A673 (cell line): Measurements from ENCODE around the gene TSPAN15. TPM values are rescaled to one million over a fixed set of nuclear protein-coding genes. Genes with fewer than 3 reads are reported as not detected.

Source experiments
- BruUV-seq: library from RNA; stranded (reverse); fragments of 400-500 nt; replicated peaks from 2 replicates; lab custom pipeline; 2021; lab: Mats Ljungman, UMichigan
- CTCF ChIA-PET: fragments of 300-600 bp; sonication (Branson Sonifier 250); formaldehyde crosslinking; loops from one replicate; lab custom pipeline; 2022; ENCODE audit warnings: antibody characterized with exemption; lab: Charles Lee
- POLR2A ChIA-PET: fragments of 300-600 bp; sonication (Branson Sonifier 250); formaldehyde crosslinking; loops from one replicate; lab custom pipeline; 2022; ENCODE audit warnings: antibody characterized with exemption; ENCODE audit not compliant: low non-redundant PET; lab: Charles Lee
- DNase-seq: peaks from one replicate; pipeline ENCODE4 v3.0.0-alpha.2; 2015; ENCODE audit warnings: low spot score
- H3K27ac ChIP-seq: fragments of 200-600 bp; sonication (generic); 2 replicates; pipeline ENCODE4 v1.5.1; 2016; ENCODE audit warnings: mixed run types, low read depth, mild to moderate bottlenecking, mixed read lengths, antibody characterized with exemption, low read length; ENCODE audit not compliant: poor library complexity, severe bottlenecking
- H3K27me3 ChIP-seq: fragments of 200-600 bp; sonication (generic); replicated peaks from 2 replicates; pipeline ENCODE4 v1.6.1; 2017; ENCODE audit warnings: mixed run types, low read depth, mild to moderate bottlenecking, mixed read lengths, antibody characterized with exemption, low read length; ENCODE audit not compliant: insufficient read depth, poor library complexity
- H3K36me3 ChIP-seq: fragments of 200-600 bp; sonication (generic); 2 replicates; pipeline ENCODE4 v1.6.1; 2016; ENCODE audit warnings: mixed run types, mild to moderate bottlenecking, mixed read lengths, antibody characterized with exemption, low read length; ENCODE audit not compliant: insufficient read depth, poor library complexity, severe bottlenecking
- H3K4me1 ChIP-seq: fragments of 200-600 bp; sonication (generic); 2 replicates; pipeline ENCODE4 v1.6.1; 2017; ENCODE audit warnings: mixed run types, mild to moderate bottlenecking, mixed read lengths, antibody characterized with exemption, low read length; ENCODE audit not compliant: insufficient read depth, poor library complexity, severe bottlenecking
- H3K4me3 ChIP-seq: fragments of 200-600 bp; sonication (generic); 2 replicates; pipeline ENCODE4 v1.5.1; 2016; ENCODE audit warnings: low read depth, mixed run types, mild to moderate bottlenecking, mixed read lengths, low read length; ENCODE audit not compliant: poor library complexity, severe bottlenecking
- H3K9me3 ChIP-seq: fragments of 200-600 bp; sonication (generic); 2 replicates; pipeline ENCODE4 v1.6.1; 2016; ENCODE audit warnings: mixed run types, low read depth, mild to moderate bottlenecking, mixed read lengths, antibody characterized with exemption, low read length; ENCODE audit not compliant: poor library complexity, severe bottlenecking
- CTCF ChIP-seq: fragments of 300-800, 200-600 bp; sonication (generic); conservative IDR thresholded peaks from 2 replicates; pipeline ENCODE4 v1.5.1; 2017; ENCODE audit warnings: low read depth, mild to moderate bottlenecking, antibody characterized with exemption, low read length, moderate library complexity, mixed read lengths
- EZH2 ChIP-seq: fragments of 200-600 bp; sonication (generic); IDR thresholded peaks from 2 replicates; pipeline ENCODE4 v1.6.1; 2017; ENCODE audit warnings: borderline replicate concordance, low read depth, mild to moderate bottlenecking, mixed read lengths, antibody characterized with exemption, low read length; ENCODE audit not compliant: poor library complexity, severe bottlenecking
- intact Hi-C: fragments of 100-400 bp; cut with micrococcal nuclease; formaldehyde crosslinking; loops from one replicate; pipeline ENCODE4 v1.10.0; 2022; ENCODE audit not compliant: unreplicated experiment
- total RNA-seq: library from RNA; stranded (reverse); gene quantifications from 2 replicates; pipeline ENCODE4 v1.2.3, GENCODE V29; 2021

The TSPAN15 gene
- total RNA-seq, 1 experiment from 2014 or later = 2.1 TPM

- H3K27me3 ChIP-seq = no peaks in the 10 kb centered on the region
- H3K4me1 ChIP-seq = no peaks in the 10 kb centered on the region
- intact Hi-C loops = no loop called here
- ChIA-PET CTCF (no interaction called here), POLR2A (no interaction called here)
- H3K36me3 ChIP-seq = no peaks in the 10 kb centered on the region
- no peak overlapping the region for H3K27ac ChIP-seq
- no peak for DNase-seq
- TF ChIP-seq EZH2 = no peak
- TF ChIP-seq CTCF = no peak
- BruUV-seq = no TSS peak
- no peaks in the 10 kb centered on the region for H3K9me3 ChIP-seq
- H3K4me3 ChIP-seq = no peak overlapping the region
Observed at GRCh38 chr10:69490876-69491275, 39.6 kb downstream of the TSPAN15 start.

DNA sequence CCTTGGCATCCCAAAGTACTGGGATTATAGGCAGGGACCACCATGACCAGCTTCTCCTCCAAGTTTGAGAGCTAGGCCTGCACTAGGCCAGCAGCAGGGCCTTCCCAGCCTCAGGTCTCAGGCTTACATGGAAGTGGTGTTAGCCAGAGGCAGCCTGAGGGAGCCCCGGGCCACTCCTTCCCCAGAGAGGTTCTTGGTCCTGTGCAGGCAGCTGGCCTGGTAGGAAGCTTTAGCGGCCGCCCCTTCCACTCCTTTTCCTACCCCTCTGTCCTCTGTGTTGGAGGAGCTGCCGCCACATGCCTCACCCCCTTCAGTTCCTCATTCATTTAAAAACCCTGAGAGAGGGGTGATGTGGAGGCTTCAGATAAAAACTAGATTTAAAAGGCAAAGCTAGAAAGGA is 40.3 kb downstream of the TSPAN15 start:
- Histone ChIP-seq H3K27me3 (no peaks in the 10 kb centered on the region), H3K27ac (no peak overlapping the region), H3K4me1 (no peaks in the 10 kb centered on the region), H3K4me3 (no peak overlapping the region), H3K9me3 (no peaks in the 10 kb centered on the region), H3K36me3 (no peaks in the 10 kb centered on the region)
- intact Hi-C loops = no loop called here
- ChIA-PET POLR2A (no interaction called here), CTCF (no interaction called here)
- no TSS peak for BruUV-seq
- DNase-seq = no peak
- TF ChIP-seq CTCF = no peak
- no peak for TF ChIP-seq EZH2

- Histone ChIP-seq H3K4me3 (no peak overlapping the region), H3K27me3 (no peaks in the 10 kb centered on the region), H3K27ac (no peak overlapping the region), H3K9me3 (no peaks in the 10 kb centered on the region), H3K36me3 (no peaks in the 10 kb centered on the region), H3K4me1 (no peaks in the 10 kb centered on the region)
- DNase-seq = no peak
- intact Hi-C loops = no loop called here
- ChIA-PET POLR2A (no interaction called here), CTCF (no interaction called here)
- BruUV-seq = no TSS peak
- TF ChIP-seq CTCF (no peak), EZH2 (no peak)
Observed at GRCh38 chr10:69492091-69492745, 41.0 kb downstream of the TSPAN15 start.
